Astrocyte of the cerebellum (primary cell): ENCODE measurements around the gene MON1A.

ENCODE experiments used
- DNase-seq: peaks from one replicate; pipeline ENCODE4 v3.0.0-alpha.2; 2011; ENCODE audit warnings: low read depth
- H3K4me3 ChIP-seq: 2 replicates; pipeline ENCODE4 v1.5.1; 2011; ENCODE audit warnings: mild to moderate bottlenecking, low read depth, low read length, moderate library complexity
- CTCF ChIP-seq: IDR thresholded peaks from 2 replicates; pipeline ENCODE4 v1.5.1; 2012; ENCODE audit warnings: low read length, low read depth, moderate library complexity, mild to moderate bottlenecking; ENCODE audit errors: missing control alignments
- in situ Hi-C: cut with HindIII; loops from 2 replicates; pipeline ENCODE4 v1.10.0; 2017; ENCODE audit warnings: low sequenced_read_pairs

Gene MON1A

GRCh38 chr3:49889296-49889695, 40.3 kb downstream of the MON1A start:
- no peak overlapping the region for H3K4me3 ChIP-seq
- in situ Hi-C loops = no loop called here
- DNase-seq = no peak
- no peak for TF ChIP-seq CTCF

- H3K4me3 ChIP-seq = no peak overlapping the region
- no peak for DNase-seq
- TF ChIP-seq CTCF = no peak
- in situ Hi-C loops = no loop called here
These were observed 42.7 kb downstream of the MON1A start for GRCh38 chr3:49886922-49887265.

GRCh38 chr3:49883998-49884397, 45.6 kb downstream of the MON1A start:
- H3K4me3 ChIP-seq = no peak overlapping the region
- no peak for TF ChIP-seq CTCF
- in situ Hi-C loops = no loop called here
- no peak for DNase-seq

DNA sequence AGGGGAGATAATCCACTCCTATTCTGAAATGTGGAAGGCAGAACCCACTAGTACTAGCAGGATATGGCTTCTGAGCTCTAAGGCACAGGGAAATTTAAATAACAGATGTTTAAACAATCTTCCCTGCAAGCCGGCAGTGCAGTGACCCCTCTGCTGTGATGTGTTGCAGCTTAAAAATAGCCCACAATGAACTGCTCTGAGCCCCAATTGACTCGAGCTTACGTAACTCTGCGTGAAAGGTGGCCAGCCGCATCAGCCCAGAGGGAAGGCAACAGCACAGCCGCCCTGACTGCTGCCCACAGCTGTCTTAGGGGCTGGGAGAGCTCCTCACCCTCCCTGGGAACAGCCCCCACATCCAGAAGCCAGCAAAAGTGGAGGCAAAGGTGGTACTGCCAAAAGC, 47.4 kb downstream of the MON1A start:
- no peak for TF ChIP-seq CTCF
- H3K4me3 ChIP-seq = no peak overlapping the region
- no peak for DNase-seq
- in situ Hi-C loops = no loop called here

DNA sequence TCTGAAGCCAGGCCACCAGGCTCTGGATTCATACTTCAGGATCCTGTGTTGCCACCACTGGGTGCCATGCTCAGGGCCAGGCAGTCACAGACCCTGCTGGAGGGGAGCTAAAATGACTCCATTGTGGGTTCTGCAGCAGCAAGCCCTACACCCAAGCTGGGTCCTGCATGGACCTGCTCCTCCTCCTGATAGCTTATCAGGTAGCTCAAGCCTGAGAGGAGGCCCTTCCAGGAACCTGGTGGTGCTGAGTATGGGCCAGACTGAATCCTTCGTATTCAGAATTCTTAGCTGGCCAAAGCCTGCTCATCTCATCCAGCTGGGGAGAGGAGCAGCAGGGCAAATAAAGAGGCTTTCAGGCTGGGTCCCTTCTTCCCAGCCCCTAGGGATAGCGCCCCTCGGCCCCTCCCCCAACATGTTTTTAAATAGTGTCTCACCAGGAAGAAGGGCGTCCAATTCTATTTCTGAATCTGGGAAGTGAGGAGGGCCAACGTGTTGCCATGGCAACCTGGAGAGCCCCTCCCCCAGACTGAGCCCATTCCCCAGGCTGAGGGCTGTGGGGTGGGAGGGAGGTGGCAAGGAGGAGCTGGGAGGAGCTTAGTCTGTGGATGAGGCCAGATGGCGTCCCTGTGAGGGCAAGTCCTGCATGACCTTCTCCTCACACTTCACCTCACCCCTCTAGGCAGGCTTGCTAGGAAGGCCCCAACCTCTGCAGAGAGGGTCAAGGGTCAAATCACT, 48.9 kb downstream of the MON1A start:
- H3K4me3 ChIP-seq = no peak overlapping the region
- in situ Hi-C loops = no loop called here
- no peak for TF ChIP-seq CTCF
- DNase-seq = no peak

- no peak for TF ChIP-seq CTCF
- in situ Hi-C loops = no loop called here
- H3K4me3 ChIP-seq = no peak overlapping the region
- no peak for DNase-seq
These were observed 49.9 kb downstream of the MON1A start for GRCh38 chr3:49879721-49880120.

GRCh38 chr3:49878686-49879085, 50.9 kb downstream of the MON1A start:
- in situ Hi-C loops = no loop called here
- TF ChIP-seq CTCF = no peak
- no peak overlapping the region for H3K4me3 ChIP-seq
- DNase-seq = no peak
